GM12892 (cell line): ENCODE measurements around the gene ST6GALNAC6.

ENCODE experiments used
- POLR2A ChIP-seq: IDR thresholded peaks from 2 replicates; pipeline ENCODE4 v1.6.1; 2011; ENCODE audit warnings: low read depth, low read length, control low read depth
- POLR2AphosphoS5 ChIP-seq: IDR thresholded peaks from 2 replicates; pipeline ENCODE4 v1.6.1; 2011; ENCODE audit warnings: low read depth, low read length, control low read depth
- TAF1 ChIP-seq: IDR thresholded peaks from 2 replicates; pipeline ENCODE4 v1.6.1; 2011; ENCODE audit warnings: low read depth, mild to moderate bottlenecking, control low read depth, low read length, borderline replicate concordance

DNA sequence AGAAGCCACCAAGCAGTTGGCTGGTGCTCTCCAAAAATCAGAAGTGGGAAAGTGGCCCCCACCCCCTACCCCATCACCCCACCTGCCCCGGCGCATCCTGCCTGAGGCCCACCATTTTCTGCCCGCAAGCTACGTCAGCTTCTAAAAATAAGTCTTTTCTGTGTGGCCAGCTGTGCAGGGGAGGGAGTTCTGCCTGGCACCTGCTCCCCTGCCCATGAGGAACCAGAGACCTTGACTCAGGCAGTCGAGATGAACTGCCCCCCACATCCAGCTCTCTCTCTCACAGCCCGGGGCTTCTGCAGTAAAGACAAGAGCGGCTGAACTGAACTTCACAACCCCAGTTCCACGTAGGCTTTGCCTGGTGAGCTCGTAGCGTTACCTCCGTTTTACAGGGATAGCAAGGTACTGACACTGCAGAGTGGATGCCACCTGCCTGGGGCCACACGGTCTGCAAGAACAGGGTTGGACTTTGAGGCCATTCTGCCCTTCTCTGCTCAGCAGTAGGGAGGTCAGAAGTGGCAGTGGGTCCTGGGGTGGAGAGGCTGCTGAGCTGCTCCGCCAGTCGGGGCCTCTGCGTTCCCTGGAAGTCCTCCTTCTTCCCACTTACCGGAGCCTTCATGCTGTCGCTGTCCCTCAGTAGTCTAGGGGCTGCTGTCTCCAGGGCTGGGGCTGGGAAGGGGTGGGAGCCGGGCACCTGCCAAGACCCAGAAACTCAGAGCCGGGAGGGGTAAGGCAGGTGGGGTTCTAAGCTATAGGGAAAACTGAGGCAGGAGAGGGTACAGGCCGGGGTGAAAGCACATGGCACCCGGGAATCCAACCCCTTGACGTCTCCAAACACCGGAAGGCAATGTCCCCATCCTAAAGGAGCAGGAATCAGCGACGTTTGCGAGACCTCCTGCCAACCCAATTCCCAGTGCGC, 16.7 kb upstream of the ST6GALNAC6 start:
- TF ChIP-seq POLR2A (peak; percentile 71), POLR2AphosphoS5 (peak; percentile 80), TAF1 (no peak; the same call in 1 of the 2 replicates)
